SK-N-SH (cell line): ENCODE results near the gene MRFAP1L1.

Experiments
- FOXJ3 ChIP-seq: sonication (generic); formaldehyde crosslinking; IDR thresholded peaks from 2 replicates; pipeline ENCODE4 v1.5.1; 2020; ENCODE audit warnings: mild to moderate bottlenecking, missing genetic modification reagents
- TAF1 ChIP-seq: IDR thresholded peaks from 2 replicates; pipeline ENCODE4 v1.6.1; 2012; ENCODE audit warnings: low read depth, mild to moderate bottlenecking, low read length, moderate library complexity, borderline replicate concordance
- TEAD4 ChIP-seq: IDR thresholded peaks from 2 replicates; pipeline ENCODE4 v1.4.0; 2012; ENCODE audit warnings: mild to moderate bottlenecking, borderline replicate concordance; ENCODE audit not compliant: insufficient read depth
- USF1 ChIP-seq: IDR thresholded peaks from 2 replicates; pipeline ENCODE4 v1.4.0; 2012; ENCODE audit warnings: low read depth, borderline replicate concordance
- TF ChIP-seq, protein P1 (sequence below): fragments of 200-600 bp; sonication (generic); IDR thresholded peaks from 2 replicates; pipeline ENCODE4 v1.6.1; 2017; ENCODE audit warnings: antibody characterized with exemption, mild to moderate bottlenecking, moderate library complexity

GRCh38 chr4:6716018-6716911 is 6.6 kb upstream of the MRFAP1L1 start, which contains the start of gene BLOC1S4:
- TF ChIP-seq, protein P1, sequence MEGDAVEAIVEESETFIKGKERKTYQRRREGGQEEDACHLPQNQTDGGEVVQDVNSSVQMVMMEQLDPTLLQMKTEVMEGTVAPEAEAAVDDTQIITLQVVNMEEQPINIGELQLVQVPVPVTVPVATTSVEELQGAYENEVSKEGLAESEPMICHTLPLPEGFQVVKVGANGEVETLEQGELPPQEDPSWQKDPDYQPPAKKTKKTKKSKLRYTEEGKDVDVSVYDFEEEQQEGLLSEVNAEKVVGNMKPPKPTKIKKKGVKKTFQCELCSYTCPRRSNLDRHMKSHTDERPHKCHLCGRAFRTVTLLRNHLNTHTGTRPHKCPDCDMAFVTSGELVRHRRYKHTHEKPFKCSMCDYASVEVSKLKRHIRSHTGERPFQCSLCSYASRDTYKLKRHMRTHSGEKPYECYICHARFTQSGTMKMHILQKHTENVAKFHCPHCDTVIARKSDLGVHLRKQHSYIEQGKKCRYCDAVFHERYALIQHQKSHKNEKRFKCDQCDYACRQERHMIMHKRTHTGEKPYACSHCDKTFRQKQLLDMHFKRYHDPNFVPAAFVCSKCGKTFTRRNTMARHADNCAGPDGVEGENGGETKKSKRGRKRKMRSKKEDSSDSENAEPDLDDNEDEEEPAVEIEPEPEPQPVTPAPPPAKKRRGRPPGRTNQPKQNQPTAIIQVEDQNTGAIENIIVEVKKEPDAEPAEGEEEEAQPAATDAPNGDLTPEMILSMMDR, result no peak
- TF ChIP-seq USF1 (no peak), TEAD4 (no peak), TAF1 (peak; percentile 74; the same call in 1 of the 2 replicates), FOXJ3 (CRISPR knock-in tag) (no peak)
